T1000 (cell line): ENCODE results near the gene HHLA2.
"Not testable (repeated sequence)": the region's sequence is repeated elsewhere in the genome, so short reads cannot be mapped to it uniquely, and the experiment has no call there.

ENCODE experiments used
- DNase-seq: peaks from one replicate; lab custom pipeline; 2025; ENCODE audit warnings: mixed read lengths; lab: John Stamatoyannopoulos, UW

HHLA2 gene

DNA sequence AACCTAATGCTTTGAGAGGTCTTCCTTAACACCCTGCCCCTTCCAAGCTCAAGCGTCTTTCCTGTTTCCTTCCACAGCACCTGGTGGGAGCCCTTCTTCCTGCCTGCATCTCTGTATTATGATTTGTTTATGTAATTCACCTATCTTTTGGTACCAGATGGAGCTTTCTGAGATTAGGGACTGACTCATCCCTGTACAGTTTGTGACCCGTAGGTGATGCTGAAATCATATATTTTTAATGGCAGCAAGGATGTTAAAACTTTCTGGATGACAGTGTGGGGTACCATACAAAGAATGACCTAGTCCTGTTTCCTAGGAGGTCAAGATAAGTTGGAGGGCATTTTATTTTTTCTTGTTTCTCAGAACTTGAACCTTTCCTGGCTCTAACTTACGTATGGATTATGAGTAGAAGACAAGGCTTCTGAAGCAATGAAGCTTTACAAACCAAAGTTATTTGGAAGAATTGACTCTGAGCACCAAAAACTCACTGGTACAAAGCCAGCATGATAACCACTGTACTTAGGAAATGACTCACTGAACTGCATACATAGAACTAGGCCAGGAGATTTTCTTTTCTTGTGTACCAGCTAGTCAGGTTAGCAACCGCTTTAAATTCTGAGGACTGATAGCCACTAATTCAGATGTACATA lies 46.6 kb downstream of the HHLA2 start:
- no peak for DNase-seq

DNA sequence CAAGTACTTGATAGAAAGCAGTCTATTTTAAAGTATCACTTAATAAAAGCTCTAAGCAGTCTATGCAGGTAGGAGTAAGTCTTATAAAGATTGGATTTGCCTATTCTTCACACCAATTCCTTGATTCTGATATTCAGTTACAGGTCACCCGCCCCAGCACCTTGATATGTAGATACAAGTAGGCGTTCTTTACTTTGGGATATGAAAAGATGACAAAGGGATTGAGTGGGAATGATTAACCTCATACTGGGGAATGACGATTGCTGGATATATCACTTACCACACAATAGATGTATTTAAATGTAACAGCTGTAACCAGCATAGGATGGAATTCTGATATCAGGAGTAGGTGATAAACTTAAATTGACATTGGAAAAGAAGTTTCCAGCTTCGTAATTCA lies 47.1 kb downstream of the HHLA2 start:
- no peak for DNase-seq

DNA sequence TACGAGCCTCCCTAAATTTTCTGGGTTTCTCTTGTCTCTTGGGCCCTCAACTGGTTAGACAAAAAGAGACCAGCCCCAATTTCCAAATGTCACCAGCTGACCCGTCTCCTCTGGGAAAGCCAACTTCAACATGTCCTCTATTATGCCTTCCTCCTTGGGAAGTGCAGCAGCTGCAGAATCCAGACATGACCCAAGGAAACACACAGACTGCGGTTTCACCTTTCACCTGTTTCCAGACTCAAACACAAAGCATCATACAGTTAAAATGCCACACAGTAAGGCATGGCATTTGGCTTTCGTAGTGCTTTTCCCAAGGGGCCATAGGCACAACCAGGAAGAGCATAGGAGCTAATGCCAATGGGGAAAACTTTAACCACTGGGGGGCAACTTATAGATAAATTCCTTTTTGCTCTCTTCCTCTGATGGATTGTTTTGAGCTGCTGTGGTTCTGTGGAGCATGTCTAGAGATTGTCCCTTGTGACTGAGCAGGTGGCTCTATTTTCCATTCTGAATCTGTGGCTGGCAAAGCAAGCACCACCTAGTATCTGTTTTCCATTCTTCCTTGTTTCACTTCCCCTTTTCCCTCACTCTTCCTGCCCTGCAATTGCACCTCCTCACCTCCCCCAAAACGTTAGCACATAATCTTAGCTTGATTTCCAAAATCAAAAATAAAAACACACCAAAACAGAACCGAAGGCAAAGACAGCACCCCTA lies 49.3 kb downstream of the HHLA2 start:
- no peak for DNase-seq

DNA sequence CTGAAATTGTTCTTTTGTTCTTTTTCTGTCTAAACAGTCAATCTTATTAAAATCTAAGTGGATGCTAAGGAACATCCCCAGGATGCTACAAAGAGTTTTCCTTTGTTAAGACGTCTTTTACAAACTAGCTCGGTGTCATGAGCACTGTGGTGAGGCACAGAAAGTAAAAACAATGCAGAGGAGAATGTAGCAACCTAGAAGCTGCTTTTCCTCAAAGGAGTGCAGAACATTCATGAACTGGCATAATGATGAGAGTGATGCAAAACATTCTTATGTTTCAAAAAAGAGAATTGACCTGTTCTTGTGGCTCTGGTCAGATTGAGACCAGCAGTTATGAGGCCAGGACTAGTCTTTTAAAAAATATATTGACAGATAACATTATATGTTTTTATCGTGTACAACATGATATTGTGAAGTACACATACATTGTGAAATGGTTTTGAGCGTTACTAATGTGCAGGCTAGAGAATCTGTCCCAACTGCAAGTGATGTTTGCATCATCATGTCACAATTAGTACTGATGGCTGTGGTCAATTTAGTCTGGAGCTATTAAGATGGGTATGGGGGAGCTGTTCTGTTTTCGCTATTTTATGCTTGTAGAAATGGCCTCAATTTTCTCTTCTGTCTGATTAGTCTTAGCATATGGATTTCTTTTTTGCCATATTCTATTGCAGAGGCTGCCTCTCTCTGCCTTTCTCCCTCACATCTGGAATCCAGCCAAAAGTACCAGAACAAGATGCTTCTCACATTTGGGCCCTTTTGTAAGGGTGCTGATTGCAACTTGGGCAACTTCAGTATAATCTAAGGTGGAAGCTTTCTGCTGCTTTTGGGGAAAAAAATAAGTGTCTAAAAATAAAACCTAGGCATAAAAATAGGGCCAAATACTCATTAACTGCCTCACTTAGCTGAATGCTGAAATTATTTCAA lies 50.2 kb downstream of the HHLA2 start:
- DNase-seq: no peak

DNA sequence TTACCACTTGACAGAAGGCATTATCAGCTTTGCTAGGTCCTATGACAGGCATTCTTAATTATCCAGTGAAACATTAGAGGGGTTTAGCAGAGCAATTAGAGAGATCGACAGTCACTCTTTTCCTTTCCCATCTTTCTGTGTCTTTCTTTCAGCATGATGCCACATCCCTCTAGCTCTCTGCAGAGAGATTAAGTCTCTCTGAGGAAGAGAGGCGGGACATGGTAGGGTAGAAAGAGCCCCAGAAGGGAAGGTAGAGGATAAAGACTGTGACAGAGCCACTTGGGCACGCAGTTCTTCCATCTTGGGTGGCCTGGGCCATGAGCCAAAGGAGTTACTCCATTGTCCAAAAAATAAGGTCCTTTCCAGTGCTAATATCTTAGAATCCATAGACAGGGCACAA lies 55.8 kb downstream of the HHLA2 start:
- no peak for DNase-seq

DNA sequence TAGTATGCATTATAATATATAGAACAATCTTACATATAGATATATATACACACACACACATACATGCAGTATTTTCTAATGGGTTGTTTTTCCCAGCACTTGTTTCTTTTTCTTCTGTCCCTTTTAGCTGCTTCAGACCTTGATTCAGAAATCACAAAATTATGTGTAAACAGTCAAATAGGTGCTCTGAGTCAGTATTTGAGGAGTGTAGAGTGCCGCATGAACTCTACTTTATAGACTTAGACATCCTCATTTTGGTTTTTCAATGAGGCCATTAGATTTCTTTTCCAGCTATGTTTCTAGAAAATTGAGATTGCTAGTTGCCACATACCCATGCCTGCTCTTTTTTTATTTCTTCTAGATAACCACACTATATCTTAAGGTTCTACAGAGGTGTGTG lies 58.2 kb downstream of the HHLA2 start:
- no peak for DNase-seq

DNA sequence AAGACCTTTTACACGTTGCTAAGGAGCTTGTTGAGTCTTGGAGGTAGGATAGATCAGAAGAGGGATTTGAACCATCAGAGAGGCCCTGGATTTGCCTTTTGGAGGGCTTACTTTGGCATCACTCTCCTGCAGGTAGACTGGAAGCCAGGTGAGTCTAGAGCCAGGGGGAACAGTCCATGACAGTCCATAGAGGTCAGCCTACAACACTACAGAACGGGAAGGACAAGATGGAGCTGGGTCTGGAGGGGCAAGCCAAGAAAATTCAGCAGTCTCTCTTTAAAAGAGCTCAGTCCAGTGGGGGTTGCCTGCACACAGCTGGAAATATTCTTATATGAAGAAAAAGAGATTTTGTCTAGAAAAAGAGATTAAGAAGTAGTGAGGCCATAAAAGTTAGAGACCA lies 60.7 kb downstream of the HHLA2 start:
- DNase-seq: no peak

DNA sequence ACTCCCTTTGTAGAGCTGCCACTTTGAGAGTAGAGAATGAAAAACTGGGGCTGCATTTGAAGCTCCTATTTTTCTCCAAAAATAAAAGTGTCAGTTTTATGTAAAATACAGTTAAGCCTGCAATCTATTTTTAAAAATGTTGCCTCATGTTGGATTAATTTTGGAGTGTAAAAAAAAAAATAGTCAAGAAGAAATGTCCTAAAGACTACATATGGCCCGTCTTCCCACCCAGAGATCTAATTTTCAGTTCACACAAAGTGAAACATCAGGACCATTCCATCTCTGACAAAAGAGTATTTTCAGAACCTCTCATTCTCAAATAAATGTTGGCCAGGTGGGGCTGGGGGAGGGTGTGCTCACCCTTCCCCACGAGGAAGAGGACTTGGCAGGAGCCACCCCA lies 62.7 kb downstream of the HHLA2 start:
- DNase-seq: no peak

DNA sequence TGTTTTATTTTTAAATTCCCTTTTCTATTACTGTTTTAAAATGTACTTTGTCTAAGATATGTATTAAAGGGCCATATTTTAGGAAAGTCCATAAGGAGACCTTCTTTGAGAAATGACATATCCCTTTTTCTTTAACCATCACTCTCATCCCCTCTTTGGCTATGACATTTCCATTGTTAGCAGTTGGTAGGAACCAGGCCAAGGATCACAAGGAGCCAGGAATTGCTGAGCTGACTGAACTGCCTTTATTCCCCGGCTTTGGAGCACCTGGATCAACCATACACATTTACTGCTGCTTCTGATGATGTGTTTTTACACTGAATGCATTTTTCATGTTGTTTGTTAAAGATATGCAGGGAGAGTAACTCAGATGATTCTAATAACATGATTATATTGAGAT lies 79.7 kb downstream of the HHLA2 start:
- no peak for DNase-seq

DNA sequence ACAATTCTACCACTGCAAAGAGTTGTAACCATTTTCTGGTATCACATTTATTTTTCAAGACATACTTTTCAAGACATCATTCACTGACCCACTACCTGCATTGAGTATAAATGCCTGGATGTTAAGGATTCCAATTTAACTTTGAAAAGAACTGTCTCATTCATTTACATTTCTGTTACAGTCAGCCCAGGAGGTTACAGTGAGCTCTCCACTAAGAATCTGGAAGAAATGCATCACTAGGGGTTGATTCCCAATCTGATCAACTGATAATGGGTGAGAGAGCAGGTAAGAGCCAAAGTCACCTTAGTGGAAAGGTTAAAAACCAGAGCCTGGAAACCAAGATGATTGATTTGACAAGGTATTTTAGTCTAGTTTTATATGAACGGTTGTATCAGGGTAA lies 81.0 kb downstream of the HHLA2 start:
- no peak for DNase-seq

DNA sequence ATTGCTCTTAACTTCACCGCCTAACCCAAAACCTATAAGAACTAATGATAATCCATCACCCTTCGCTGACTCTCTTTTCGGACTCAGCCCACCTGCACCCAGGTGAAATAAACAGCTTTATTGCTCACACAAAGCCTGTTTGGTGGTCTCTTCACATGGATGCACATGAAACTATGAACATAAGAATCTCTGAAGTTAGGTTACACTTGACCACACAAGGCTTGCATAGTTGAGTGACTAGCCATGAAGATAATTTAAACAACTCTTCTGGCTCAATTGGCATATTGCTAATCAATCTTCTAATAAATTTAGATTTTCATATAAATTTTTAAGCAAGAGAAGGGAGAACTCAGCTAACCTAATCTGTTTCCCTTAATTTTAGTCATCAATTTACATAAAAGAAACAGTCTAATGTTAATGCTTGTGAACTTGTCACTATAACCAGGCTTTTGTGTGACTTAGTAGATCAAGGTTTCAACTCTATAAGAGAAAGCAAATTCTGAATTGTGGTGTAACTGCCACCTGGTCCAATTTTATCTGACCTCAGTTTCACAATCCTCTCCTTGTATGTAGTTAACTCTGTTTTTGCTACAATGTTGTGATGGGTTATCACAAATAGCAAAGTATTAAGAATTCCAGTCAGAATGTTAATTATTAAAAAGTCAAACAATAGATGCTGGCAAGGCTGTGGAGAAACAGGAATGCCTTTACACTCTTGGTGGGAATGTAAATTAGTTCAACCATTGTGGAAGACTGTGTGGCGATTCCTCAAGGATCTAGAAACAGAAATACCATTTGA lies 82.0 kb downstream of the HHLA2 start:
- no peak for DNase-seq

DNA sequence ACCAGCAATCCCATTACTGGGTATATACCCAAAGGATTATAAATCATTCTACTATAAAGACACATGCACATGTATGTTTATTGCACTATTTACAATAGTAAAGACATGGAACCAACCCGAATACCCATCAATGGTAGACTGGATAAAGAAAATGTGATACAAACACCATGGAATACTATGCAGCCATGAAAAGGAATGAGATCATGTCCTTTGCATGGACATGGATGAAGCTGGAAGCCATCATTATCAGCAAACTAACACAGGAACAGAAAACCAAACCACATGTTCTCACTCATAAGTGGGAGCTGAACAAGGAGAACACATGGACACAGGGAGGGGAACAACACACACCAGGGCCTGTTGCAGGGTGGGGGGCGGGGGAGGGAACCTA lies 82.6 kb downstream of the HHLA2 start:
- not testable (repeated sequence) for DNase-seq

DNA sequence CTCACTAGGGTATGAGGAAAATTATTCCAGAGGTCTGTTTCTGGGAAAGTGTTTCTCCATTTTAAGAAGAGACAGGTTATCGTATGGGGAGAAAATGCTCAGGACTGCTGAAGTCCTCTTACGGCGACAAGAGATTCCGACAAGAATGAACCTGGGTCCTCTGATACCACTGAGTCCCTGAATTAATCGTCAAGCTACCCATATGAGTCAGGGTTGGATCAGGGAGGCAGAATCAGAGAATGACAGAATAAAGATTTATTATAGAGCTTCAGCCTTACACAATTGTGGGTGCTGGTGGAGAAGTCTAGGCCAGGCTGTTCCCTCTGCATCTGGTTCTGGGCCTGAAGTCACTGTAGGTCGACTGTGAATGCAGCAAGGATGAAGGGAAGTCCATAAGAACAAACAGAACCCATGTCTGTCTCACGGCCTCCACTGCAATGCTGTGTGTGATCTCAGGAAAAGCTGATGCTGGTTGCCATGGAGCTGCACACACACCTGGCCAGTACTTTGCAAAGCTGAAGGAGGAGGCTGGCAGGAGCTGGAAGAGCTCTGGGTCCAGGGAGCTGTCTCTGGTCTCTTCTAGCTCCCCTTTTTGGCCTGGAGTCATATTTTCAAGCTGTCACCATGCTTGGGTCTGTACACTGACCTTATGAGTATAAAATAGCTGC lies 83.9 kb downstream of the HHLA2 start:
- DNase-seq: no peak

DNA sequence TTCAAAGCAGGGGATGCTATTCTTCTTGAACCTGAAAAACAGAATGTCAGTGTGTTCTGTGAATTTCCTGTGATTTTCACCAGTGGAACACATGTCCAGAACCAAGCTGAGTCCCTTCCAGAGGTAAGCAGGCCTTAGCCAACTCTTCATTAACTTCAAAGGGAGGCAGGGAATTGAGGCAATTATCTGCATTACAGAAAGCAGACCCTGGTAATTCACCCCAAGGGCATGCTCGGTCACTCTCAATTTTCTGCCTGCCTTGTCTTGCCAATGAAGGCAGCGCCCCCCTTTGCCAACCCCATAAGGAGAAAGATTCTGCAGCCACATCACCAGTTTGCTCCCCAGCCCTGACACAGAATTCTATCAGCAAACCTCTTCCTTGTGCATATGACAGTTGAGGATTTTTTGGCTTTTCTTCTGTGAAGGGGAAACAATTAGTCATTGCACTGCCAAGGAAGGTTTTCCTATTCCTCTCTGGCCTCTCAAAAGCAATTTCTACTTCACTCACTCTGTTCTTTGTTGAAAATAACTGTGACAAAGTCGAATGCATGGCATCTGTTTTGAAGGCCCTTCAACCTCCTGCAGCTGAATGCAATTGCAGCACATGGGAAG lies 85.3 kb downstream of the HHLA2 start:
- no peak for DNase-seq

DNA sequence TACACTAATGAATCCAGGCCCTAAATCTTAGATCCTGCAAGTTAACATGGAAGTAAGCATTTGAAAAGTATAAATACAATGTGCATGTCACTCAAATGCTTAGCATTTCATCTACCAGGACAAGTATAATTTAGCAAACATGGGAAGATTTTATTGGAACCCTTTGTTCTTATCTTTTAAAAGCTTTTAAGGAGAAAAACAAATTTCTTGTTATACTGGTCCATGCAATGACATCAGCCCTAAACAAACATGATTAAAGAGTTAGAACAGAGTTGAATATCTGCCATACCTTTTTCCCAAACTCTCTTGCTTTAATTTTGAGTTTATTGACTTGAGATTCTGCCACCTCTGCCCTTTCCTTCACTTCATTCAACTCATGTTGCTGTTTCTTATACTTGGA lies 87.0 kb downstream of the HHLA2 start:
- DNase-seq: no peak

DNA sequence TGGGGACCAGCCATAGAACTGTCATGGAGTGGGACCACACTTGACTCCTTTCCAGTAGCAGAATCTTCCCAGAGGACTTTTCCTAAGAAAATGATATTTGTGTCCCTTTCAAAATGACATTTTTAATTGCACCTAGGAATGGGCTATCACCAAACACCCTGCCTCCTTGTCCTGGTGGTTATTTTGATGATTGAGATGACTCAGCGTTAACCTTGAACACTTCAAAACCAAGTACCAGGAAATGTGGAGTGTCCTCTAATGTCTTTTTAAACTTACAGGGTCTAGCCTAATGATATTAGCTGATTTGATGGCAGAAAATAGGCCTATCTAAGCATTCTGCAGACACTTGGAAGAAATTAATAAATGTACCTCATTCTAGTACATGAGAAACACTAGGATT lies 90.7 kb downstream of the HHLA2 start:
- no peak for DNase-seq

DNA sequence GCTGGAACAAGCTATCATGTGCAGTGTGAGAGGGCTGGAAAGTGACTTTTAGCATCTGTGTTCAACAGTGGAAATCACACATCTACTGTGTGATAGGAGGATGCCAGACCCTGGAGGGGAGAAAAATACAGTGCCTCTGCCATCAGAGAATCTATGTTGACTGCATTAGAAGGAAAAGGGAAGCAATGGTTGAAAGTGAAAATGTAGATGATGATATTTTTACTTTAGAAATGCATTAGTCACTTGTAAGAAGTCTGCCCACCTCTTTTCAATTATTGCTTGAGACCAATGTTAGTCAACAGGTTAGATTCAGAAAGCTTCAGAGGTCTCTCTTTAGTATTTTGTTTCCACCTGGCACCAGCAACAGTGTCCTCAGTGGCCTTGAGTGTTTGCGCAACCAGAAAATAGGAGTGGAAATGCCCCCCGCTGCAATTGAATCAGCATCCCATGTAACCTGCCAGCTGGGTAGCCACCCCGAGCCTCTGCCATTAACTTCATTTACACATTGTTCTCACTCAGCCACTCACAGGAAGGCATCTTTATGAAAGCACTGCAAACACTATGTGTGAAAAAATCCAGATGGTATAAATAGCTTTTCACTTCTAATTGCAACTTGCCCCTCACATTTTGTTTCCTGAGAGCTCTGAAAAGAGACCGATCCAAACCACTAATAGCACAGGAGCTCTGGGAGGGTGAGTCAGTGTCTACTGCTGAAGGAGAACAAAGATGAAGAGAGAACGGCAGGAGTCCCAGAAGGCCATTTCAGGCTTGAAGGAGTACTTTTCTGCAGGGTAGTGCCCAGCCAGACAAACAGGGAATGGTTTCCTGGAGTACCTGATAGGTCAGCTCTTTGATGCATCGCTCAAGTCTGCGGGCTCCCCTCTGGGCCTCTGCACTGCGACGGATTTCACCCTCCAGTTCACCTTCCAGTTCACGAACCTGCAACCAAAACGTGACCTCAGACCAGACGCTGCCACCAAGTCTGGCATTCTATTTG lies 92.1 kb downstream of the HHLA2 start:
- no peak for DNase-seq

DNA sequence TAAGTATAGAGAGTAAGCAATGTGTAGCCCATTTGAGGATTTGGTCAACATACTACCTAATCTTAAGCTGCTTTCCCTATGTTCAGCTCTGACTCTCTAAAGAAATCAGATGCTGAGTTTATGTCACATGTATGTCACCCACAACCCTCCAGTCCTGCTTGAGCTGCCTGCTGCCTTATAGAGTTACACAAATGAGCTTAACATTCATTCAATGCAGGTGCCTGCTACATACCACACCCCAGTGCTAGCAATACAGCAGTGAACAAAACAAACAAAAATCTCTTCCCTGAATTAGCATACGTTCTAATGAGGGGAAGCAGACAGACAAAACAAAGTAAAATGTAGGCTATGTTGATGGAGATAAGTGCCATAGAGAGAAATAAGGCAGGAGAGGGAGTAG lies 93.0 kb downstream of the HHLA2 start:
- no peak for DNase-seq

DNA sequence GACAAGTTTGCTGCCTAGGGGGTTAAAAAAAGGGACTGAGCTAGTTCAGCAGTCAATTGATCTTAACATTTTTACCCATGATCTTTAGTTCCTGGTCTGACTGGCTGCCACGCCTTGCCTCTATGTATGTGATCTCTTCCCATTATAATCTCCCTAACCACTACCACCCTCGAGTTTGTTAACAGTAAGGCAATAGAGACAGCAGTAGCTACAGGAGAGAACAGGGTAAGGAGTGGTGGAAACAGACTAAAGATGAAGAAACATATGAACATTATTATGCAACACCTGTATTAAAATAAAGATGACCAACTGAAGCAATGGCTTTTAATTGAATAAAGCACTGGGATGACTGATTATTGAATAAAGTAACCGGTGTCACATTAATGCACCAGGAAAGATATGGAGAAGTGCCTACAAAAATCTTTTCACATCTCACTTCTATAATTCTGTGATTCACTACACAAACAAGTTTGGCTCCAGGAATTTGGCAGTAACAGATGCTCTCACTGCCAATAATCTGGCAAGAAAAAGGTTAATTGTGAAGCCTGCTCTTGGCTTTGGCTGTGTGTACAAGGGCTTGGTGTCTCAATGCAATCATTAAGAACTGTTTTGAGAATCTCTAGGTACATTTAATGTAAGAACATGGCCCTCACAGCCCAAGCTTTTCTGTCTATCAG lies 95.7 kb downstream of the HHLA2 start:
- DNase-seq: no peak
